Gastrocnemius medialis (tissue), 4 donors: ENCODE data around the gene SELENOF.

Experiments used
- CTCF ChIP-seq, 5 experiments: fragments of 450-650 bp in 3 of 5; fragments of 200-600 bp in 2 of 5; sonication (generic) in 2 of 5; IDR thresholded peaks in 4 of 5; conservative IDR thresholded peaks in 1 of 5; 1 replicate in 4 of 5; 2 replicates in 1 of 5; pipeline ENCODE4 v1.5.1; 2016 to 2019; ENCODE audit warnings: antibody characterized with exemption in 5 of 5, mild to moderate bottlenecking in 3 of 5, moderate library complexity in 3 of 5
- POLR2A ChIP-seq, 2 donors: fragments of 450-650 bp; IDR thresholded peaks; one replicate each; pipeline ENCODE4 v1.6.1; 2017; ENCODE audit warnings: antibody characterized with exemption in 2 of 2, mild to moderate bottlenecking in 2 of 2, moderate library complexity in 2 of 2

GRCh38 chr1:86948212-86948611 lies 34.3 kb upstream of the SELENOF start:
- TF ChIP-seq CTCF (IDR thresholded peaks at IDR 0.05 in 4 of 5, conservative IDR thresholded peaks at IDR 0.05 in 1 of 5) = no peak
- TF ChIP-seq POLR2A (IDR thresholded peaks at IDR 0.05) = no peak
